HCT116 (cell line): ENCODE results near the gene WDR4. TPM values are rescaled to one million over a fixed set of nuclear protein-coding genes. Genes with fewer than 3 reads are reported as not detected.

ENCODE experiments used
- ATAC-seq: fragments of 200-7000 bp; cut with Tn5 transposase; 2 replicates; pipeline ENCODE4 v1.9.1; 2020; ENCODE audit warnings: mild to moderate bottlenecking, moderate library complexity
- BruUV-seq: library from RNA; stranded (reverse); fragments of 400-500 nt; replicated peaks from 2 replicates; lab custom pipeline; 2021; lab: Mats Ljungman, UMichigan
- CTCF ChIA-PET: fragments of 300-600 bp; sonication (Branson Sonifier 250); formaldehyde crosslinking; loops from one replicate; lab custom pipeline; 2021; ENCODE audit warnings: antibody characterized with exemption; lab: Charles Lee
- POLR2A ChIA-PET: fragments of 300-600, 350-600 bp; sonication (Branson Sonifier 250); formaldehyde crosslinking; loops from one replicate; lab custom pipeline; 2021; ENCODE audit warnings: antibody characterized with exemption; lab: Charles Lee
- RAD21 ChIA-PET, 2 experiments: fragments of 300-600 bp; sonication (Branson Sonifier 250); formaldehyde crosslinking; loops; one replicate each; lab custom pipeline; 2023; ENCODE audit warnings: low total read pairs in 2 of 2; ENCODE audit not compliant: uncharacterized antibody in 2 of 2, unreplicated experiment in 2 of 2, low non-redundant PET in 1 of 2; lab: Charles Lee
- DNase-seq: peaks from one replicate; pipeline ENCODE4 v3.0.0-alpha.2; 2010; ENCODE audit warnings: low read depth, low spot score
- H2AFZ ChIP-seq: fragments of 200-600 bp; shearing (Covaris generic), sonication (generic); 2 replicates; pipeline ENCODE4 v1.6.1; 2017; ENCODE audit warnings: low read depth, mixed run types, mixed read lengths, antibody characterized with exemption, low read length; ENCODE audit not compliant: poor library complexity, severe bottlenecking
- H3K27ac ChIP-seq: 2 replicates; pipeline ENCODE4 v1.5.1; 2012; ENCODE audit warnings: low read depth, low read length
- H3K27me3 ChIP-seq: fragments of 200-600 bp; sonication (generic); 2 replicates; pipeline ENCODE4 v1.6.1; 2016; ENCODE audit warnings: mixed run types, low read length, mixed read lengths; ENCODE audit not compliant: insufficient read depth
- H3K36me3 ChIP-seq, 2 experiments: fragments of 200-500 bp in 1 of 2; fragments of 200-600 bp in 1 of 2; sonication (Bioruptor generic) in 1 of 2; sonication (generic) in 1 of 2; 2 replicates each; pipeline versions ENCODE4 v1.5.1 to v1.6.1; 2014 to 2016; ENCODE audit warnings: low read length in 2 of 2, inconsistent platforms in 1 of 2, mixed read lengths in 1 of 2, mixed run types in 1 of 2; ENCODE audit not compliant: insufficient read depth in 2 of 2, control insufficient read depth in 1 of 2
- H3K4me1 ChIP-seq, 2 experiments: fragments of 200-600 bp in 1 of 2; sonication (generic) in 1 of 2; 2 replicates each; pipeline versions ENCODE4 v1.5.1 to v1.6.1; 2012 to 2017; ENCODE audit warnings: low read length in 2 of 2, inconsistent platforms in 1 of 2, mild to moderate bottlenecking in 1 of 2, mixed read lengths in 1 of 2, mixed run types in 1 of 2, moderate library complexity in 1 of 2; ENCODE audit not compliant: insufficient read depth in 2 of 2, control insufficient read depth in 1 of 2
- H3K4me2 ChIP-seq: fragments of 200-600 bp; sonication (generic); 2 replicates; pipeline ENCODE4 v1.6.1; 2017; ENCODE audit warnings: mixed run types, low read length, mixed read lengths
- H3K4me3 ChIP-seq, 2 experiments: fragments of 200-600 bp in 1 of 2; sonication (generic) in 1 of 2; replicated peaks in 1 of 2; 2 replicates each; pipeline ENCODE4 v1.5.1; 2011 to 2016; ENCODE audit warnings: low read length in 2 of 2, control low read depth in 1 of 2, low read depth in 1 of 2, mild to moderate bottlenecking in 1 of 2, mixed read lengths in 1 of 2, mixed run types in 1 of 2
- H3K79me2 ChIP-seq: fragments of 200-600 bp; sonication (generic); 2 replicates; pipeline ENCODE4 v1.6.1; 2017; ENCODE audit warnings: mild to moderate bottlenecking, mixed run types, low read length, moderate library complexity, mixed read lengths; ENCODE audit not compliant: insufficient read depth
- H3K9ac ChIP-seq: fragments of 200-600 bp; sonication (generic); 2 replicates; pipeline ENCODE4 v1.6.1; 2016; ENCODE audit warnings: low read length, mixed read lengths
- H3K9me2 ChIP-seq: fragments of 200-600 bp; sonication (generic), shearing (Covaris generic); 2 replicates; pipeline ENCODE4 v1.6.1; 2017; ENCODE audit warnings: mixed run types, mild to moderate bottlenecking, moderate library complexity; ENCODE audit not compliant: insufficient read depth
- H3K9me3 ChIP-seq, 2 experiments: fragments of 200-500 bp in 1 of 2; fragments of 200-600 bp in 1 of 2; sonication (Bioruptor generic) in 1 of 2; sonication (generic) in 1 of 2; 2 replicates each; pipeline ENCODE4 v1.6.1; 2014 to 2017; ENCODE audit warnings: low read length in 2 of 2, mixed read lengths in 2 of 2, inconsistent platforms in 1 of 2, low read depth in 1 of 2, mild to moderate bottlenecking in 1 of 2, mixed run types in 1 of 2, moderate library complexity in 1 of 2; ENCODE audit not compliant: control insufficient read depth in 1 of 2, insufficient read depth in 1 of 2
- H4K20me1 ChIP-seq: fragments of 200-600 bp; sonication (generic), shearing (Covaris generic); 2 replicates; pipeline ENCODE4 v1.6.1; 2017; ENCODE audit warnings: mixed run types, mild to moderate bottlenecking, moderate library complexity; ENCODE audit not compliant: insufficient read depth
- ATF3 ChIP-seq: IDR thresholded peaks from 2 replicates; pipeline ENCODE4 v1.6.1; 2012
- EGR1 ChIP-seq: IDR thresholded peaks from 2 replicates; pipeline ENCODE4 v1.6.1; 2012; ENCODE audit warnings: low read depth
- EZH2 ChIP-seq: fragments of 200-600 bp; sonication (generic); IDR thresholded peaks from 2 replicates; pipeline ENCODE4 v1.6.1; 2017; ENCODE audit warnings: antibody characterized with exemption, mixed run types
- MAX ChIP-seq: IDR thresholded peaks from 2 replicates; pipeline ENCODE4 v1.6.1; 2012
- POLR2A ChIP-seq: IDR thresholded peaks from 2 replicates; pipeline ENCODE4 v1.7.0; 2011; ENCODE audit warnings: borderline replicate concordance; ENCODE audit not compliant: insufficient read depth, insufficient read length; ENCODE audit errors: extremely low read depth
- POLR2AphosphoS5 ChIP-seq: IDR thresholded peaks from 2 replicates; pipeline ENCODE4 v1.6.1; 2011; ENCODE audit warnings: mild to moderate bottlenecking, low read depth, low read length, moderate library complexity
- RAD21 ChIP-seq: IDR thresholded peaks from 2 replicates; pipeline ENCODE4 v1.6.1; 2012; ENCODE audit warnings: low read depth, mild to moderate bottlenecking
- SRF ChIP-seq: IDR thresholded peaks from 2 replicates; pipeline ENCODE4 v1.6.1; 2012; ENCODE audit warnings: low read depth
- ZBTB33 ChIP-seq: IDR thresholded peaks from 2 replicates; pipeline ENCODE4 v1.6.1; 2011; ENCODE audit warnings: mild to moderate bottlenecking, low read length, moderate library complexity; ENCODE audit not compliant: insufficient replicate concordance; ENCODE audit errors: extremely low read depth
- ZFX ChIP-seq: fragments of 450-650 bp; IDR thresholded peaks from 2 replicates; pipeline ENCODE4 v1.6.1; 2017
- intact Hi-C: fragments of 100-400 bp; cut with micrococcal nuclease; formaldehyde crosslinking; loops from 2 replicates; pipeline ENCODE4 v1.10.0; 2022
- total RNA-seq: library from RNA; stranded (reverse); gene quantifications from one replicate; pipeline ENCODE4 v1.2.1, GENCODE V29; 2021; ENCODE audit not compliant: unreplicated experiment

Gene WDR4
- total RNA-seq, 1 experiment from 2014 or later = 34.8 TPM

- Histone ChIP-seq H3K4me1 (peaks cover 7 to 13% of the 10 kb centered on the region in 2 experiments; a peak in 3 of 4 replicates), H3K27ac (peak overlapping the region; percentile 67), H2AFZ (no peak overlapping the region), H3K79me2 (no peaks in the 10 kb centered on the region), H3K9ac (peak overlapping the region; percentile 67), H3K27me3 (no peaks in the 10 kb centered on the region), H3K4me2 (peak overlapping the region; percentile 67), H4K20me1 (no peaks in the 10 kb centered on the region), H3K9me3 (no peaks in the 10 kb centered on the region), H3K4me3 (no peak overlapping the region), H3K36me3 (no peaks in the 10 kb centered on the region), H3K9me2 (no peaks in the 10 kb centered on the region)
- TF ChIP-seq POLR2AphosphoS5 (no peak), EGR1 (no peak), ZFX (no peak), POLR2A (no peak), RAD21 (no peak), SRF (no peak), EZH2 (no peak), MAX (no peak), ATF3 (no peak), ZBTB33 (no peak)
- POLR2A ChIA-PET = no interaction called here
- BruUV-seq = TSS peak; percentile 83
- DNase-seq = no peak
- ATAC-seq = peak; percentile 23; the same call in 1 of the 2 replicates
- RAD21 ChIA-PET = no interaction called here
- intact Hi-C loops = no loop called here
- CTCF ChIA-PET = no interaction called here
Measured at GRCh38 chr21:42924433-42924751, 45.1 kb upstream of the WDR4 start.
